Embryonic facial prominence (tissue), 1 donor: ENCODE data around the gene MNAT1.

Experiments
- DNase-seq: peaks from one replicate; pipeline ENCODE4 v3.0.0-alpha.2; 2016; ENCODE audit errors: extremely low spot score

Gene MNAT1

GRCh38 chr14:60965402-60965801 is 230.8 kb downstream of the MNAT1 start:
- no peak for DNase-seq

GRCh38 chr14:60968099-60968498 is 233.5 kb downstream of the MNAT1 start:
- DNase-seq, result no peak

GRCh38 chr14:60968671-60969070 is 234.1 kb downstream of the MNAT1 start:
- no peak for DNase-seq

GRCh38 chr14:60970146-60970545 is 235.6 kb downstream of the MNAT1 start:
- no peak for DNase-seq

- DNase-seq, result no peak
Measured at GRCh38 chr14:60971271-60971670, 236.7 kb downstream of the MNAT1 start.

GRCh38 chr14:60972295-60972694 is 237.7 kb downstream of the MNAT1 start:
- no peak for DNase-seq

- DNase-seq, result no peak
Measured at GRCh38 chr14:60973070-60973469, 238.5 kb downstream of the MNAT1 start.

GRCh38 chr14:60974090-60974651 is 239.6 kb downstream of the MNAT1 start:
- no peak for DNase-seq

- DNase-seq, result no peak
Measured at GRCh38 chr14:60975551-60975950, 241.0 kb downstream of the MNAT1 start.

GRCh38 chr14:60977847-60978246 is 243.3 kb downstream of the MNAT1 start:
- no peak for DNase-seq

GRCh38 chr14:60980811-60981632 is 246.5 kb downstream of the MNAT1 start, which contains the start of the genes SLC38A6 and TRMT5:
TSS of gene SLC38A6 (plus strand) at chr14:60981245. CDS start at chr14:60981278, 33 bp downstream.
TSS of gene TRMT5 (minus strand) at chr14:60981079. CDS start at chr14:60980973, 106 bp downstream.
- peak; percentile 93 for DNase-seq

GRCh38 chr14:60981633-60982455 is 247.3 kb downstream of the MNAT1 start:
- no peak for DNase-seq

- DNase-seq, result no peak
Measured at GRCh38 chr14:60984196-60984595, 249.6 kb downstream of the MNAT1 start.

GRCh38 chr14:60986500-60986899 is 251.9 kb downstream of the MNAT1 start:
- no peak for DNase-seq

GRCh38 chr14:60989599-60989998 is 255.0 kb downstream of the MNAT1 start:
- DNase-seq, result no peak

GRCh38 chr14:60998617-60999016 is 264.1 kb downstream of the MNAT1 start:
- no peak for DNase-seq

- DNase-seq, result no peak
Measured at GRCh38 chr14:60999536-60999935, 265.0 kb downstream of the MNAT1 start.

GRCh38 chr14:61003571-61003970 is 269.0 kb downstream of the MNAT1 start:
- no peak for DNase-seq

GRCh38 chr14:61019537-61019936 is 285.0 kb downstream of the MNAT1 start:
- DNase-seq, result no peak
